Subcutaneous adipose tissue (tissue), 4 donors: ENCODE results near the gene TIAM1. TPM values are rescaled to one million over a fixed set of nuclear protein-coding genes. Genes with fewer than 3 reads are reported as not detected.

Experiments
- CTCF ChIP-seq: fragments of 450-650 bp; IDR thresholded peaks from one replicate; pipeline ENCODE4 v1.5.1; 2016; ENCODE audit warnings: low read depth, mild to moderate bottlenecking, control low read depth, antibody characterized with exemption, moderate library complexity
- total RNA-seq, 4 donors: library from RNA; depleted of rRNA; stranded (reverse); fragments of >200 nt; gene quantifications; one replicate each; pipeline ENCODE4 v1.1.0, GENCODE V29; 2016

TIAM1 gene
- total RNA-seq, 4 donors from 2014 or later: 5.1 to 27.4 (median 14.7) TPM

GRCh38 chr21:31156169-31156568 is 187.9 kb downstream of the TIAM1 start:
- TF ChIP-seq CTCF: no peak

GRCh38 chr21:31151156-31152045 is 192.7 kb downstream of the TIAM1 start:
- TF ChIP-seq CTCF: no peak

- TF ChIP-seq CTCF: no peak
These were observed 198.8 kb downstream of the TIAM1 start for GRCh38 chr21:31145274-31145673.

- no peak for TF ChIP-seq CTCF
These were observed 201.0 kb downstream of the TIAM1 start for GRCh38 chr21:31143036-31143435.

GRCh38 chr21:31142600-31142999 is 201.5 kb downstream of the TIAM1 start:
- TF ChIP-seq CTCF: no peak

GRCh38 chr21:31141389-31142000 is 202.6 kb downstream of the TIAM1 start:
- no peak for TF ChIP-seq CTCF

- TF ChIP-seq CTCF: no peak
These were observed 203.4 kb downstream of the TIAM1 start for GRCh38 chr21:31140676-31141075.
